ENCODE measurements around the gene C12orf60.
A peak's percentile ranks its signal among the peaks of the same experiment; 100 is the strongest.

The C12orf60 gene

DNA sequence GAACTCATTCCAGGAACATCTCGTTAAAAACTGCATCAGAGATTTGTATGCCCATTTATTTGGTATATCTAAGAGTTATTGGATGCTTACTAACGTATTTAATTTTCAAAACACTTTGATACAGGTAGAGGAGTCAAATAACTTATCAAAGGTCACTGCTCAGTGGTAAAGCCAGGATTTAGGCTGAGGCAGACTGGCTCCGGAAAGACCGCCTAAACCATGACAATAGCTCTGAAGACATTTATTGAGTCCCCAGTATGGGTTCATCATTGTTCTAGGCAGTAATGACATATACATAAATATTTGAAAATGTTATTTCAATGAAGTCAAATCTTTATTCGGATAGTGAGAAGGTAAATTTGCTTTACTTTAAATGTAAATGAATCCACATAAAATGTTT lies 30.5 kb upstream of the C12orf60 start:
- DNase-seq, result peak in 1 of 2 experiments; percentile 37
- TF ChIP-seq GATA1 (IDR thresholded peaks at IDR 0.05; ENCODE audit: low read depth, low read length) (no peak), POLR2A (IDR thresholded peaks at IDR 0.05; ENCODE audit: low read length) (no peak)

DNA sequence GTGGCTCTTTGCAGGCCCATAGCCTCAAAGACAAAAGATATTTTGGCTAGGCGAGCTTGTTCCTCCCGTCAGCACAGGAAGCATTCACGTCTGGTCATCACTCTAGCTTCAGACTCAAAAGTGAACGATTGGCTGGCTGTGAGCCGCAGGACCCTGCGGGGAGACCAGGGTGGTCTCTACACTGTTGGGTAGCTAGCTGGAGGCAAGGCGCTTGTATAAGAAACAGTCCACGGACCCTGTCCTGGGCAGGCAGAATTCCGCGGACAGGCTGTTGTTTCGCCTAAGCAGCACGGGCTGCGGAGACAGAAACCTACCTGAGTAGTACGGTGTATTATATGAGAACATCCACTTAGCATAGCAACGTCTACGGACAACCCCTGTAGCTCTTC lies 29.8 kb upstream of the C12orf60 start:
- DNase-seq, result no peak
- TF ChIP-seq POLR2A (IDR thresholded peaks at IDR 0.05; ENCODE audit: low read length) (no peak), GATA1 (IDR thresholded peaks at IDR 0.05; ENCODE audit: low read depth, low read length) (no peak)

- peak; percentile 97 for DNase-seq
- TF ChIP-seq GATA1 (IDR thresholded peaks at IDR 0.05; ENCODE audit: low read depth, low read length) (no peak), POLR2A (IDR thresholded peaks at IDR 0.05; ENCODE audit: low read length) (peak; percentile 99)
Observed at GRCh38 chr12:14774074-14774905, 29.2 kb upstream of the C12orf60 start.

DNA sequence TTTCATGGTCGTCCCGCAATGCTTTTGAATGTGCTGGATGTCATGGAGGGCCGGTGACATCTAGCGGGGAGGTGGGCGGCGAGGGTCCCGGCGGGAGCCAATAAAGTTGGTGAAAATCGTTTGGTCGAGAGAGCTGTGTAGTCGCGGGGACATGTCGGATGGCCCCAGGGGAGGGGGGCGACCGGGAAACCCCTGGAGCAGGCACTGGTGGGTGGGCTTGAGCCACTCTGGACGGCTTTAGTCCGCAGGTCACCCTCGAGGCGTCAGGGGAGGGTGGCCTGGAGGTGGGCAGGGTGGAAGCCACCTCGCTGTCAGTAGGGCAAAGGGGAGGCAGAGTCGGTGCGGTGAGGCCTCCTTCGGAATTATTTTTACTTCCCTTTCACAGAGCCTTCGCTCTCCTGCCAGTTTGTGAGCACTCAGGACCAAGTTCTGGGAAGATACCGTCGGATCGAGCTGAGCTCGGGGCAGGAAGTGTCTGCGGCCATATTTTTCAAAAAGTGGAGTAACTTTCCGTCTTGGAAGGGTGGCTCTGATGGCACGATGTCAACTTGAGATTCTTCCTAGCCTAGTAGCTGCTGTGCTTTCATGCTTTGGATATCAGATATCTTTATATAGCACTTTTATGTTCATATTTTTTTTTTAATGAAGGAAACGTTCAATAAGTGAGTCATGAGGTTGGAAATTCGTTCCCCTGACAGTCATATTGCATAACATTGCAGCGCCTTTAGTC lies 28.4 kb upstream of the C12orf60 start:
- TF ChIP-seq POLR2A (IDR thresholded peaks at IDR 0.05; ENCODE audit: low read length) (no peak), GATA1 (IDR thresholded peaks at IDR 0.05; ENCODE audit: low read depth, low read length) (no peak)
- DNase-seq, result peak; percentile 70 to 80

DNA sequence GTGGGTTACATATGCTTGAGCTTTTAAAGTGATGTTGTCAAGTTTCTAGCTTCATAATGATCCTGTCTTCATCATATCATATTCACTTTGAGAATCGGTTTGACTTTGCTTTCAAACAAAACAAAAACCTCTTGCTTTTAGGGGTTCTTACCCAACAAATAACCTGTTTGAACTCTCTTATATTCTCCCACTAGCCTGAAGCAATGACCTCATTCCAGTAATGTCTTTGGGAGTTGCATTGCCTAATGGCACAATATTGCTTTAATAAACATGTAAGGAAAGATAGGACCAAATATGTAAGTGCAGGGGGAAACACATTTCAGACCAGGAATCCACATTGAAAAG lies 27.9 kb upstream of the C12orf60 start:
- DNase-seq, result no peak
- TF ChIP-seq GATA1 (IDR thresholded peaks at IDR 0.05; ENCODE audit: low read depth, low read length), result no peak
- peak; percentile 13 for TF ChIP-seq POLR2A (IDR thresholded peaks at IDR 0.05; ENCODE audit: low read length)

- peak; percentile 42 to 53 for DNase-seq
- TF ChIP-seq POLR2A (IDR thresholded peaks at IDR 0.05; ENCODE audit: low read length) (no peak), GATA1 (IDR thresholded peaks at IDR 0.05; ENCODE audit: low read depth, low read length) (no peak)
Observed at GRCh38 chr12:14776236-14776961, 27.1 kb upstream of the C12orf60 start.

DNA sequence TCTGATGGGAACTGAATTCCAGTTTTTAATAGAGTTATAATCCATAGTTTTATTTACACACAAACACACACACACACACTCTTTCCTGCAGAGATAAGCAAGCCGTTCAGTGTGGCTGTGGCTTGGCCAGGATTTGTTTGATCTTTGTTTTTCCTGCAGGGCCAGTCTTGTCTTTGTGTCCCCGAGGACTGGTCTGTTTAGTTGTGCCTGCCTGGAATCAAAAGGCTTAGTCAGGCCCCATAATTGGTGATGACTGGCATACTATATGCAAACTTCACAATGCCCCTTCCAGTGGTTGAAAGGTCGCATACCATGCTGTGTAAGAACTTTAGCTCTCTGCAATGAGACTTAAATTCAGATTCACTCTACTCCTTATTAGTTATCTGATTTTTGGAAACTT lies 26.2 kb upstream of the C12orf60 start:
- no peak for TF ChIP-seq GATA1 (IDR thresholded peaks at IDR 0.05; ENCODE audit: low read depth, low read length)
- TF ChIP-seq POLR2A (IDR thresholded peaks at IDR 0.05; ENCODE audit: low read length), result no peak
- DNase-seq, result peak in 1 of 2 experiments; percentile 4

DNA sequence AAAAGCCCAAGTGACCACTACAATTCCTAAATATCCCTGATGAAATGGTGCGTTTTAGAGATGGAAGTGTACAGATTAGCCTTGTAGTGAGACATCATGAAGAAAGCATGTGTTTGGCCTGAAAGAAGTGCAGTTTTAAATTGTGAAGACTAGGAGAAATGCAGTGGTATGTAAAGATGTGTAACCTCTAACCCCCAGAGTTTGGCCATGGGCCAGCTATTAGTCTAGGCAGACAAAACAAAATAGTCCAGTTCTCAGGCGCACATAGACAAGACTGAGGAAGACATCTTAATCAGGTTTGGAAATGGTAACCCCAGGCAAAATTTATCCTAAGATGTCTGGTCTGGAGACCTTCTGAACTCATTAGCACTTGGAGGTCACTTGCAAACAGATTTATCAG lies 23.6 kb upstream of the C12orf60 start:
- peak in 1 of 2 experiments; percentile 5 for DNase-seq

GRCh38 chr12:14780859-14781258 lies 22.6 kb upstream of the C12orf60 start:
- DNase-seq, result no peak
- TF ChIP-seq POLR2A (IDR thresholded peaks at IDR 0.05; ENCODE audit: low read length), result no peak
- no peak for TF ChIP-seq GATA1 (IDR thresholded peaks at IDR 0.05; ENCODE audit: low read depth, low read length)

More for the DNA sequence above, 23.6 kb upstream of the C12orf60 start:
- TF ChIP-seq POLR2A (IDR thresholded peaks at IDR 0.05; ENCODE audit: low read length), result no peak

DNA sequence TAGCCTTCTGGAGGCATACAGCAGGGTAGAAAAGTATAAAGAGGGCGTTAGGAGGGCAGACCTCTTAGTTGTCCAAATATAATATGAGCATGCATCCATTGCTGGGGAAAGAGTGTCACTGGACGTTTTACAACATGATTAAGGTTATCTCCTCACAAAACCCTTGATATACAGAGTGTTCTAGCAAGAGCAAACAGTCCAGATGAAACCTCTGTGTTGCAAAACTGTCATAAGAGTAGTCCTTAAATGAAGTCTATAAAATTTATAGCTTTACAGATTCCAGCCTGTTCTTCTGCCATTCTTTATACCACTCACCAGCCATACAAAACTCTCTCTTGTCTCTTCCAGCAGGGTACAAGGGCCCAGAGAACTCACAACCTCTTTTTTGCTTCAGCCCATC lies 21.9 kb upstream of the C12orf60 start:
- no peak for DNase-seq
- TF ChIP-seq POLR2A (IDR thresholded peaks at IDR 0.05; ENCODE audit: low read length) (no peak), GATA1 (IDR thresholded peaks at IDR 0.05; ENCODE audit: low read depth, low read length) (no peak)

DNA sequence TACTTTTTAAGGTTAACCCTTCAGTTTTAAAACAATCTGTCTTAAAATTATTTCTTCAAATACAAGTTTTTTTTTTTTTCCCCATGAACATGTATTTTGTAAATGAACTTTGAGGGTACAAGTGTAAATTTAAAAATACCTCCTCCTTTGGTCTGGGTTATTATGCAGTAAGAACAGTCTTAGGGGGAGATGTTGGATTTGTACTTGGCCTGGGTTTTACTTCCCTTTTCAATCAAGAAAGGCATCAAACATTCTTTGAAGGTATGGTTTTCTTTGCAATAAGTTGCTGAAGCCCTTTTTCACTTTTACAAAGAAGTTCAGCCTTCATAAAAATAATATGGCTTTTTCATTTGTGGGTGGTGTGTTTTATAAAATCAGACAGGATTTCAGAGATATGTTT lies 20.7 kb upstream of the C12orf60 start:
- TF ChIP-seq GATA1 (IDR thresholded peaks at IDR 0.05; ENCODE audit: low read depth, low read length) (no peak), POLR2A (IDR thresholded peaks at IDR 0.05; ENCODE audit: low read length) (no peak)

DNA sequence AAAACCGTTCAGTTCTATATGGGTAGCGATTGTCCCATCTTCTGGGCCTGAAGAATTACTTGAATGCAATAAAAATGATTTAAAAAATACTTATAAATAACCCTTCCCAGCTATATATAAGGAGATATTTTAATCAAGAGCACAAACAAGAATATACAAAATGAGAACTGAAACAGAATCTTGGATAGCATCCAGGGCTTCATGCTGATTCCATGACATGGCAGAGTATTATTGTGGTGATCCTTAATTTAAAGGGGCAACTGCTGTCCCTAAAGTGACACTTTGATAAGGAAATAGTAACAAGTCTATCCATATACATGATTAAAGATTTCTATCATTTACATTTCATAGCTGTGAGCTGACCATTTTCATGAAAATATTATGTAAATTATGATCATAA lies 19.0 kb upstream of the C12orf60 start:
- no peak for TF ChIP-seq GATA1 (IDR thresholded peaks at IDR 0.05; ENCODE audit: low read depth, low read length)
- TF ChIP-seq POLR2A (IDR thresholded peaks at IDR 0.05; ENCODE audit: low read length), result no peak
- DNase-seq, result no peak

More for the DNA sequence above, 20.7 kb upstream of the C12orf60 start:
- no peak for DNase-seq

- no peak for TF ChIP-seq GATA1 (IDR thresholded peaks at IDR 0.05; ENCODE audit: low read depth, low read length)
- no peak for TF ChIP-seq POLR2A (IDR thresholded peaks at IDR 0.05; ENCODE audit: low read length)
- DNase-seq, result no peak
Observed at GRCh38 chr12:14785568-14785967, 17.9 kb upstream of the C12orf60 start.

- no peak for DNase-seq
- TF ChIP-seq POLR2A (IDR thresholded peaks at IDR 0.05; ENCODE audit: low read length) (no peak), GATA1 (IDR thresholded peaks at IDR 0.05; ENCODE audit: low read depth, low read length) (no peak)
Observed at GRCh38 chr12:14795028-14795448, 8.4 kb upstream of the C12orf60 start.

Data from erythroblast (primary cell).